Lower lobe of right lung (tissue), 2 donors: ENCODE data around the gene ZKSCAN2. TPM values are rescaled to one million over a fixed set of nuclear protein-coding genes. Genes with fewer than 3 reads are reported as not detected.

Source experiments
- ATAC-seq, 2 donors: fragments of 200-7000 bp; cut with Tn5 transposase; one replicate each; pipeline ENCODE4 v1.9.1; 2020 to 2022; ENCODE audit warnings: mild to moderate bottlenecking in 2 of 2, moderate library complexity in 2 of 2
- DNase-seq: peaks from one replicate; pipeline ENCODE4 v3.0.0-alpha.2; 2020
- H3K27ac ChIP-seq: fragments of 200-600 bp; one replicate; pipeline ENCODE4 v1.8.0; 2022
- H3K27me3 ChIP-seq: fragments of 200-600 bp; one replicate; pipeline ENCODE4 v1.8.0; 2022; ENCODE audit warnings: low read depth
- H3K36me3 ChIP-seq: fragments of 200-600 bp; one replicate; pipeline ENCODE4 v1.8.0; 2022; ENCODE audit warnings: mild to moderate bottlenecking
- H3K4me1 ChIP-seq: fragments of 200-600 bp; one replicate; pipeline ENCODE4 v1.8.0; 2022
- H3K4me3 ChIP-seq: fragments of 200-600 bp; one replicate; pipeline ENCODE4 v1.8.0; 2022; ENCODE audit warnings: mild to moderate bottlenecking
- H3K9me3 ChIP-seq: fragments of 200-600 bp; one replicate; pipeline ENCODE4 v1.8.0; 2022
- CTCF ChIP-seq: fragments of 200-600 bp; IDR thresholded peaks from one replicate; pipeline ENCODE4 v1.8.0; 2022; ENCODE audit warnings: antibody characterized with exemption, mild to moderate bottlenecking
- intact Hi-C: fragments of 100-400 bp; cut with DNase I; formaldehyde crosslinking; loops from one replicate; pipeline ENCODE4 v1.11.0; 2022
- total RNA-seq: library from RNA; stranded (reverse); fragmentation: NEBNext Ultra II Directional; extraction: Animal tissue kit (Norgen Biotek cat#: 25700); gene quantifications from one replicate; pipeline ENCODE4 v1.2.1, GENCODE V29; 2021
- donor health status: DM: no; HTN: yes; CAD: no; lungs with severe emphysema.

ZKSCAN2 gene
- total RNA-seq, 1 donor from 2014 or later, result 5.1 TPM

- TF ChIP-seq CTCF, result no peak
- peaks cover 5% of the 10 kb centered on the region for H3K27me3 ChIP-seq
- intact Hi-C loops, result no loop called here
- no peaks in the 10 kb centered on the region for H3K36me3 ChIP-seq
- H3K4me1 ChIP-seq, result no peaks in the 10 kb centered on the region
- H3K27ac ChIP-seq, result no peak overlapping the region
- no peaks in the 10 kb centered on the region for H3K9me3 ChIP-seq
- DNase-seq (no peak), ATAC-seq (no peak)
- no peak overlapping the region for H3K4me3 ChIP-seq
These were observed 43.8 kb downstream of the ZKSCAN2 start for GRCh38 chr16:25213709-25214397.

GRCh38 chr16:25212636-25213035 lies 45.0 kb downstream of the ZKSCAN2 start:
- Histone ChIP-seq H3K36me3 (no peaks in the 10 kb centered on the region), H3K4me3 (no peak overlapping the region), H3K9me3 (no peaks in the 10 kb centered on the region), H3K27ac (no peak overlapping the region), H3K27me3 (peaks cover 5% of the 10 kb centered on the region), H3K4me1 (no peaks in the 10 kb centered on the region)
- intact Hi-C loops, result no loop called here
- ATAC-seq (no peak), DNase-seq (no peak)
- no peak for TF ChIP-seq CTCF

- Histone ChIP-seq H3K9me3 (no peaks in the 10 kb centered on the region), H3K4me1 (no peaks in the 10 kb centered on the region), H3K36me3 (no peaks in the 10 kb centered on the region), H3K27ac (no peak overlapping the region), H3K27me3 (no peaks in the 10 kb centered on the region), H3K4me3 (no peak overlapping the region)
- DNase-seq, result no peak
- no peak for TF ChIP-seq CTCF
- intact Hi-C loops, result no loop called here
- ATAC-seq, result no peak
These were observed 46.9 kb downstream of the ZKSCAN2 start for GRCh38 chr16:25210758-25211157.

GRCh38 chr16:25199457-25199856 lies 58.2 kb downstream of the ZKSCAN2 start:
- Histone ChIP-seq H3K27ac (no peak overlapping the region), H3K9me3 (no peaks in the 10 kb centered on the region), H3K4me3 (no peak overlapping the region), H3K36me3 (no peaks in the 10 kb centered on the region), H3K4me1 (no peaks in the 10 kb centered on the region), H3K27me3 (no peaks in the 10 kb centered on the region)
- ATAC-seq (no peak), DNase-seq (no peak)
- intact Hi-C loops, result no loop called here
- TF ChIP-seq CTCF, result no peak

- DNase-seq, result no peak
- Histone ChIP-seq H3K4me3 (no peak overlapping the region), H3K27ac (no peak overlapping the region), H3K9me3 (no peaks in the 10 kb centered on the region), H3K4me1 (no peaks in the 10 kb centered on the region), H3K36me3 (no peaks in the 10 kb centered on the region), H3K27me3 (no peaks in the 10 kb centered on the region)
- intact Hi-C loops, result no loop called here
- no peak for ATAC-seq
- TF ChIP-seq CTCF, result no peak
These were observed 59.6 kb downstream of the ZKSCAN2 start for GRCh38 chr16:25198021-25198420.
